ENCODE results near the gene GUCD1.

- no peak for TF ChIP-seq JUND (IDR thresholded peaks at IDR 0.05)
- TF ChIP-seq CBX3 (IDR thresholded peaks at IDR 0.05; ENCODE audit: low read depth), result no peak
- TF ChIP-seq POLR2A (IDR thresholded peaks at IDR 0.05; ENCODE audit: borderline replicate concordance, extremely low read depth, insufficient read depth, insufficient read length), result no peak
- no peak for TF ChIP-seq EZH2 (IDR thresholded peaks at IDR 0.05)
- TF ChIP-seq EGR1 (IDR thresholded peaks at IDR 0.05; ENCODE audit: low read depth), result no peak
- TF ChIP-seq POLR2AphosphoS5 (IDR thresholded peaks at IDR 0.05; ENCODE audit: low read depth, low read length), result no peak
- TF ChIP-seq MAX (IDR thresholded peaks at IDR 0.05), result no peak
- no peak for TF ChIP-seq EZH2phosphoT487 (IDR thresholded peaks at IDR 0.05; ENCODE audit: borderline replicate concordance)
Measured at GRCh38 chr22:24497841-24498258, 57.1 kb downstream of the GUCD1 start.
